NOMO-1 (cell line): ENCODE data around the gene ACTL10.
"Not testable (repeated sequence)": the region's sequence is repeated elsewhere in the genome, so short reads cannot be mapped to it uniquely, and the experiment has no call there.

ENCODE experiments used
- DNase-seq, 2 experiments: peaks; one replicate each; lab custom pipeline; 2025; ENCODE audit not compliant: unreplicated experiment in 2 of 2; lab: John Stamatoyannopoulos, UW

Gene ACTL10

DNA sequence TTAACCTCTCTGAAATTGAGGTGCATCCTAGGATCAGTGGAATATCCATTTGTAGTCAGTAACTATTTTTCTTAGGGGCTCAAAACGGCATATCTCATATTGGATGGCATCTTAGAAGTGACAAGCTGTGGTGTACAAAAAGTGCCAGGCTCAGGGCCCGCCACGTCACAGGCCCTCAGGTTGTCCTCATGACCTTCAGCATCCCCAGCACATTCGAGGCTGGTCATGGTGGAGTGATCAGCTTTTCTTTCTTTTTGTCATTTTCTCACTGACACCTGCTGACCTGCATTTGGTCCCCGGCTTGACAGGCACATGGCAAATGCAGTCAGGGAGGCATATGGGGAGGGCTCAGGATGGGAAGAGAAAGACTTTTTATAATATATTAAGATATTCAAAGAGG is 26.5 kb downstream of the ACTL10 start:
- no peak for DNase-seq

DNA sequence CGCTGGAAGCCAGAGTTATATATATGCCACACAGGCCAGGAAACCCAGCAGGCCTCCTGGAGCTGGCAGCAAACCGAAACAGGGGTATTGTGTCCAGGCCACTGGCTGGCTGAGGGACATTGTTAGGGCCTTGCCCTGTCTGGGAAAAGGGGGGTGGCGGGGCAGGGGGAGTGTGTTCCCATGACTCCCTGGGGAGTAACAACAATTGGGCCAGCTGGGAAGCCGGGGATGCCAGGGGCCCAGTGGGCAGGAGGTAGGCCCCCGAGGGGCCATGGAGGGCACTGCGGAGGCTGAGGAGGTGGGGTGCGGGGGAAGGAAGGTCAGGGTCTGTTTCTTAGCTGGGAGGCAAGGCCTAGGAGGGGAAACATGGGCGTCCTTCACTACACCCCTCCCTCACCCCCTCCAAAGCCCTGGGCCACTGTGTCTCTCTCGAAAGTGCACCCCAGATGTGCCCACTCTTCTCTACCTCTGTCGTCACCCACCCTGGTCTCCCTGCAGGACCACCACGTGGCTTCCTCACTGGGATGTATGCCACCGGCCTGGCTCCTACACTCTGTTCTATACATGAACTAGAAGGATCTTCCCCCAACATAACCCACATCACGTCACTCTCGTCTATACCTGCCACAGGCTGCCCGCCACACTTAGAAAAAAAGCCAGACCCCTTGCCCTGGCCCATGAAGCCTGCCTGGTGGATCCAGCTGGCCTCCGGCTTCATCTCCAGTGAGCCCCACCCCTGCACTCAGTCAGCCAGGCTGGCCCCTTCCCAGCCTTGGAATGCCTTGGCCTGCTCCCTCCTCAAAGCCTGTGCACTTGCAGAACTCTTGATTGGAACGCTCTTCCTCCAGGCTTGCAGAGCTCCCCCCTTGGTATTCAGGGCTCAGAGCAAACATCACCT is 27.2 kb downstream of the ACTL10 start:
- DNase-seq = no peak

DNA sequence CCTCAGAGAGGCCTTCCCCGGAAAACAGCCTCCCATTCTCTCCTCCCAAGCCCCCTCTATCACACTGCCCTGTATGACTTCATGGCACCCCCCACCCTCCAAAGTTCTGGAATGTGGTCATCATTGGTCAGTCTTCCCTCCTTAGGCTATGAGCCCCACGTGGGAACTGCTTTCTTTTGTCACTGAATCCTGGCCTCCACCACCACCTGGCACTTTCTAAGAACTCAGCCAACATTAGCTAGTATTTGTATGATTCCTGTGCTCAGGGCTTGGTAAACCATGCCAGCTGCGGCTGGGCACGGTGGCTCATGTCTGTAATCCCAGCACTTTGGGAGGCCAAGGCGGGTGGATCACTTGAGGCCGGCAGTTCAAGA is 27.9 kb downstream of the ACTL10 start:
- no peak for DNase-seq

DNA sequence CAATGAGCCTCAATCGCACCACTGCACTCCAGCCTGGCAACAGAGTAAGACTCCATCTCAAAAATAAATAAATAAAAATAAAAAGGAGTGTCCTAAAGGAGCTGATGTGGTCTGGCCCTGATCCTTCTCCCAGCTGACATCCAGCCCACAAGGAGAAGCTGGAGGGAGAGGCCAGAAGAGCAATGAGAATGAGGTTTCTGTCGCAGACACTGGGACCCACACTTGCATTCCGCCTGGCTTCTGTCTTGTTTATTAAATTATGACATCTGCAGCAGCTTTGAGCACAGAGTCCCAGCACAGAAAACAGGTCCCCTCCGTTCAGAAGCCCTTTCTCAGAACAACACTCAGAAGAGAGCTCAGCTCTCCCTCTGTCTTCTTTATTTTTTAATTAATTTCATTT is 29.7 kb downstream of the ACTL10 start:
- no peak for DNase-seq

DNA sequence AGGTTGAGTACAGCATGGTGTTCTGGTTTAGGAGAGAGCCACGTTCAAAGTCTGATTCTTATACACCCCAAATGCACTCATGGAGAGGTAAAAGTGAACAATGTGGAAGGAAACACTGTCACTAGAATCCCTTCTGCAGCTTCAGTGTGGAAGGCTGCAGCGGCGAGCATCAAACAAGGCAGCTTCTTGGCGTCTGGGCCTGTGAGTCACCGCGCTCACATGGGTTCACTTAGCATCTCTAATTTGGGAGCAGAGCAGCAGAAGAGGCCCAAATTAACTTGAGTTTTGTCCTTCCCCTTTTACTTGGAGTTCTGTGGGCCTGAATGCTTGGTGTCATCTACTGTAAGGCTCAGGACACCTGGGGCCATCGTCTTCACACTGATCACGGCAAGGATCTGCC is 30.4 kb downstream of the ACTL10 start:
- peak; percentile 55 to 66 for DNase-seq

DNA sequence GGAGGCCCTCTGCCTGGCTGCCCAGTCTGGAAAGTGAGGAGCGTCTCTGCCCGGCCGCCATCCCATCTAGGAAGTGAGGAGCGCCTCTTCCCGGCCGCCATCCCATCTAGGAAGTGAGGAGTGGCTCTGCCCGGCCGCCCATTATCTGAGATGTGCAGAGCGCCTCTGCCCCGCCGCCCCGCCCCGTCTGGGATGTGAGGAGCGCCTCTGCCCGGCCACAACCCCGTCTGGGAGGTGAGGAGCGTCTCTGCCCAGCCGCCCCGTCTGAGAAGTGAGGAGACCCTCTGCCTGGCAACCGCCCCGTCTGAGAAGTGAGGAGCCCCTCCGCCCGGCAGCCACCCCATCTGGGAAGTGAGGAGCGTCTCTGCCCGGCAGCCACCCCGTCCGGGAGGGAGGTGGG is 32.2 kb downstream of the ACTL10 start:
- not testable (repeated sequence) for DNase-seq

DNA sequence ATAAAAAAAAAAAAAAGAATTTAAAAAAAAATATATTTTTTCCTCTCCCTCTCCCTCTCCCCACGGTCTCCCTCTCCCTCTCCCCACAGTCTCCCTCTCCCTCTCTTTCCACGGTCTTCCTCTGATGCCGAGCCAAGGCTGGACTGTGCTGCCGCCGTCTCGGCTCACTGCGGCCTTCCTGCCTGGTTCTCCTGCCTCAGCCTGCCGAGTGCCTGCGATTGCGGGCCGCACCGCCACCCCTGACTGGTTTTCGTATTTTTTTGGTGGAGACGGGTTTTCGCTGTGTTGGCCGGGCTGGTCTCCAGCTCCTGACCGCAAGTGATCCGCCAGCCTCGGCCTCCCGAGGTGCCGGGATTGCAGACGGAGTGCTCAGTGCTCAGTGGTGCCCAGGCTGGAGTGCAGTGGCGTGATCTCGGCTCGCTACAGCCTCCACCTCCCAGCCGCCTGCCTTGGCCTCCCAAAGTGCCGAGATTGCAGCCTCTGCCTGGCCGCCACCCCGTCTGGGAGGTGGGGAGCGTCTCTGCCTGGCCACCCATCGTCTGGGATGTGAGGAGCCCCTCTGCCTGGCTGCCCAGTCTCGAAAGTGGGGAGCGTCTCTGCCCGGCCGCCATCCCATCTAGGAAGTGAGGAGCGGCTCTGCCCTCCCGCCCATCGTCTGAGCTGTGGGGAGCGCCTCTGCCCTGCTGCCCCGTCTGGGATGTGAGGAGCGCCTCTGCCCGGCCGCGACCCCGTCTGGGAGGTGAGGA is 34.1 kb downstream of the ACTL10 start:
- not testable (repeated sequence) for DNase-seq

DNA sequence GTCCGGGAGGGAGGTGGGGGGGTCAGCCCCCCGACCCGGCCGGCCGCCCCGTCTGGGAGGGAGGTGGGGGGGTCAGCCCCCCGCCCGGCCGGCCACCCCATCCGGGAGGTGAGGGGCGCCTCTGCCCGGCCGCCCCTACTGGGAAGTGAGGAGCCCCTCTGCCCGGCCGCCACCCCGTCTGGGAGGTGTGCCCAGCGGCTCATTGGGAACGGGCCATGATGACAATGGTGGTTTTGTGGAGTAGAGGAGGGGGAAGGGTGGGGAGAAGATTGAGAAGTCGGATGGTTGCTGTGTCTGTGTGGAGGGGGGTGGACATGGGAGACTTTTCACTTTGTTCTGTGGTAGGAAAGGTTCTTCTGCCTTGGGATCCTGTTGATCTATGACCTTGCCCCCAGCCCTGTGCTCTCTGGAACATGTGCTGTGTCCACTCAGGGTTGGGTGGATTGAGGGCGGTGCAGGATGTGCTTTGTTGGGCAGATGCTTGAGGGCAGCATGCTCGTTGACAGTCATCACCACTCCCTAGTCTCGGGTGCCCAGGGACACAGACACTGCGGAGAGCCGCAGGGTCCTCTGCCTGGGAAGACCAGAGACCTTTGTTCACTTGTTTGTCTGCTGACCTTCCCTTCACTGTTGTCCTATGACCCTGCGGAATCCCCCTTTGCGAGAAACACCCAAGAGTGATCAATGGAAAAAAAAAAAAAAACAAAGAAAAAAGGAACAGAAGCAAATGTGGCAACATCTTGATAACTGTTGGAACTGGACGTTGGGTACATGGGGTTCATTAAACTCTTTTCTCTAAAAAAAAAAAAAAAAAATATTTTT is 35.1 kb downstream of the ACTL10 start:
- DNase-seq = peak in 1 of 2 experiments; percentile 4

DNA sequence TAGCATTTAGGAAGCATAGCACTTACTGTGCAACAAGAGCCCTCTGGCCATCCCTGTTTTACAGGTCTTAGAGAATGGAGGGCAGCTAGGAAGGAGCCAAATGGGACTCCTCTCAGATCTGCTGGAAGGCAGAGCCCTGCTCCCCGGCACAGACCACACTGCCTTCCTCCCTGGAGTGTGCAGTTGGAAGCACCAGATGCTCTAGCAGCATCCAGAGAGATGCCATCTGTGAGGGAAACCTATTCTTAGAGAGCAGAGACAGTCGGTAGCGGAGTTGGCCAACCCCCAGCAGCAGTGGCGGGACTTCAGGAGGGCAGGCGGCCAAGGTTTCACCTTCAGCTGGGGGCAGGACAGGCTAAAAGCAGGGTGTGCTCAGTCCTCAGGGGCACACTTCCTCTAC is 36.1 kb downstream of the ACTL10 start:
- DNase-seq = no peak

DNA sequence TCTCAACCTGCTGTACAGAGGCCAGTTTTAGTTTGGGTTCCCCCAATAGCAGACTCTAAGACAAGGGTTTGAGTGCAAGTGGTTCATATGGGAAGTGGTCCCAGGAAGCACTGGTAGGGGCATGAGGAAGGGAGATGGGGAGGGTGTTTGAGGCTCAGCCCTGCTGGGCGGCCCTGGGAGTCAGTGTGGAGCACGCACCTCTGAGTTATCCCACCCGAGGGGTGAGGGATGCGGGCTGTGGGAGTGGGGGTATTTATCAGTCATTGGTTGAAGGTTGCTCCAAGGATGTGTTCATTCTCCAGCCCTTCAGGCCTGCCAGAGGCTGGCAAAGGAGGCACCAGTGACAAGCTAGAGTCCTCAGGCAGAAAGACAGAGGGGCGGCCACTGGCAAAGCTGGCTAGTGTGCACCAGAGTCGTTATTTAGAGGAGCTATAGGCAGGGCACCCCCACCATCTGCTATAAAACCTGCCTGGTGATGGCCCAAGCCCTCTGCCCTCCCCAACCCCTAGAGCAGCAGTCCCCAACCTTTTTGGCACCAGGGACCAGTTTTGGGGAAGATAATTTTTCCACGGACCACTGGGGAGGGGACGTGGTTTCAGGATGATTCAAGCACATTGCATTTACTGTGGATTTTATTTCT is 36.9 kb downstream of the ACTL10 start:
- DNase-seq = no peak

DNA sequence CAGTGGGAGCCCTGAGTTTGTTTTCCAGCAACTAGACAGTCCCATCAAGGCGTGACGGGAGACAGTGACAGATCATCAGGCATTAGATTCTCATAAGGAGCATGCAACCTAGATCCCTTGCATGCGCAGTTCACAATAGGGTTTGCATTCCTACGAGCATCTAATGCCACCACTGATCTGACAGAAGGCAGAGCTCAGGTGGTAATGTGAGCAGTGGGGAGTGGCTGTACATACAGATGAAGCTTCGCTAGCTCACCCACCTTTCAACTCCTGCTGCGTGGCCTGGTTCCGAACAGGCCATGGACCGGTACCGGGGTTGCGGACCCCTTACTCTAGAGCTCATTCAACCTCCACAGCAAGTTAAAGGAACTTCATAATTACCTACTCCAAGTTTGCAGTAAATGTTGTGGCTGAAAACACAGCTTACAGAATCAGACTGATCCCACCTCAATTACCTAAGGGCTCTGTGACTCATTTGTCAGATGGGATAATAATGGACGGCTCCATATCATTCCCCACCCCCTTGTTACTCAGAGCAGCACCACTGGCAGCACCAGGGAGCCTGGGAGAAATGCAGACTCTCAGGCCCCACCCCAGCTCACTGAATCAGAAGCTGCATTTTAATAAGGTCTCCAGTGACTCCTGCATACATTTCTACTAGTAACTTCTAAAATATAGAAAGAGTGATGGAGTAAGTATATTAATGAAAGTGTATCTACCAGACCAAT is 37.6 kb downstream of the ACTL10 start:
- DNase-seq = no peak

DNA sequence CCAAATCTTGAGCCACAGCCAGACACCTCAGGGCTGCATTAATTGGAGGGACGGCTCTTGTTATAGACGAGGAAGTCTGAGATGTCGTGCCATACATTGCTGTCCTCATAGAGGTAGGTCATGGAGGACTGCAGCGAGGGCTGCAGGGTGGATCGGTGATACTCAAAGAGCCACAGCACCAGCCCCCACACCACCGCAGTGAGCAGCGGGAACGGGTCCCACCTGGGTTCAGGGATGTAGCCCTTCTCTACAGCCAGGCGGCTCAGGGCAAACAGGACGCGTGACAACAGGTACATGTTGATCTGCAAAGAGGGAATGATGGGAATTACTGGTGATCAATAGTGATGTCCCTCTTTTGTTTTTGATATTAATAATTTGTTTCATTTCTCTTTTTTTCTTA is 40.9 kb downstream of the ACTL10 start:
- DNase-seq = no peak

DNA sequence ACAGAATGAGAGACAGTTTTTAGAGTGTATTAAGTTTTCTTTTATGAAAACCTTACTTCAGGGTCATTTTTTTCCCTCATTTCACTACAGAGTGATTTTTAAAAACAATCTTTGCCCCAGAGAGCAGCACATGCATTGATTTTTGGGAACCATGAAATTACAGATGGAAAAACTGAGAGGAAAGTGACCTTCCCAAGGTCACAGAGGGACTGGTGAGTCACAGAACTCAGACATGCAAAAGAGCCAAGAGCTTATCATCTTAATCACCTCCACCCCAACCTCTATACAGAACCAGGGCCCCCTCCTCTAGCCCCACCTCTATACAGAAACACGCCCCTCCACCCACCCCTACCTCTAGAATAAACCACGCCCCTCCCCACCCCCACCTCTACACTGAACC is 42.7 kb downstream of the ACTL10 start:
- no peak for DNase-seq

DNA sequence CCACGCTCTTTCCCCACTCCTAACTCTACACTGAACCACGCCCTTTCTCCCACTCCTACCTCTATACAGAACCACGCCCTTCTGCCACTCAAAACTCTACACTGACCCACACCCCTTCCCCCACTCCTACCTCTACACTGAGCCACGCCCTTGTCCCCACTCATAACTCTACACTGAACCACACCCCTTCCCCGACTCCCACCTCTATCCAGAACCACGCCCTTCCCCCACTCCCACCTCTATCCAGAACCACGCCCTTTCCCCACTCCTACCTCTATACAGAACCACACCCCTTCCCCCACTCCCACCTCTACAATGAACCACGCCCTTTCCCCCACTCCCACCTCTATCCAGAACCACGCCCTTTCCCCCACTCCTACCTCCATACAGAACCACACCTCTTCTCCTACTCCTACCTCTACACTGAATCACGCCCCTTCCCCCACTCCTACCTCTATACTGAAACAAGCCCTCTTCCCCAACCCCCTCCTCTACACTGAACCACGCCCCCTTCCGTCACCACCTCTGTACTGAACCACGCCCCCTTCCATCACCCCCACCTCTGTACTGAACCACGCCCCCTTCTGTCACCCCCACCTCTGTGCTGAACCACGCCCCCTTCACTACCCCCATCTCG is 43.3 kb downstream of the ACTL10 start:
- no peak for DNase-seq

DNA sequence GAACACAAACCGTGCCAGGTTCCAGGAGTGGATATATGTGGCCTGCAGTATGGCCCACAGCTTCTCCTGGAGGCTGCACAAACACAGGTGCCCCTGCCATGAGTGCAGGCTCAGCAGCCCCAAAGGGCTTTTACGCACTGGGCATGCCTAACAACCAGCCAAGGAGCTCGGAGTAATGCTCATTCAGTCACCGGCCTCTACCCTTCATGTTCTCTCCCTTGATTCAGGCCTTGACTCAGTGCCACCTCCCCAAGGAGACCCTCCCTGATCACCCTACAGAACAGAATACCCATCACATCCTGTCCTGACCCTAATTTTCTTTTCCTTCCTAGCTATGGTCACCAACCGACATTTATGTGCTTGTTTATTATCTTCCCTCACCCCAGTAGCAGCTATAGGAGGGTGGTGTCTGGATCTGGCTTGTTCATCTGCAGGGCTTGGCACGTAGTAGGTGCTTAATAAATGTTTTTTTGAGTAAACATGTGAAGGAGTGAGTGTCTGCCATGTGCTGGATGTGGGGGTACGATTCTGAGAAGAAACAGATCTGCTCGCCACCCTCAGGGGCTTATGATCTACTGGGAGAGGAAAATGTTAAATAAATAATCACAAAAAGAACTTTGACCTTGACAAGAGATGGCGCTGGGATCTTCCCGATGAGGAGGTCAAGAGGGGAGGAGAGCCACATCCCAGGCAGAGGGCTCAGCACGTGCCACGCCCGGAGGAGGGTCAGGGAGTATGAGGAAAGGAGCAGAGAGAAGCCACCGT is 44.1 kb downstream of the ACTL10 start:
- no peak for DNase-seq

DNA sequence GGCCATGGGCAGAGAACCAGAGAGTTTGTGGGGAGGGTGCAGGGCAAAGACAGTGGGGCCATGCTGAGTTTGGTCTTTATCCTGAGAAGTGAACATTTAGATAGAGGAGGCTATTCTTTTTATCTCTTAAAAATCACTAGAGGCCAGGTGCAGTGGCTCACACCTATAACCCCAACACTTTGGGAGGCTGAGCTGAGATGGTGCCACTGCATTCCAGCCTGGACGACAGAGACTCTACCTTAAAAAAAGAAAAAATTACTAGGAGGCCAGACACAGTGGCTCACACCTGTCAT is 44.6 kb downstream of the ACTL10 start:
- no peak for DNase-seq

DNA sequence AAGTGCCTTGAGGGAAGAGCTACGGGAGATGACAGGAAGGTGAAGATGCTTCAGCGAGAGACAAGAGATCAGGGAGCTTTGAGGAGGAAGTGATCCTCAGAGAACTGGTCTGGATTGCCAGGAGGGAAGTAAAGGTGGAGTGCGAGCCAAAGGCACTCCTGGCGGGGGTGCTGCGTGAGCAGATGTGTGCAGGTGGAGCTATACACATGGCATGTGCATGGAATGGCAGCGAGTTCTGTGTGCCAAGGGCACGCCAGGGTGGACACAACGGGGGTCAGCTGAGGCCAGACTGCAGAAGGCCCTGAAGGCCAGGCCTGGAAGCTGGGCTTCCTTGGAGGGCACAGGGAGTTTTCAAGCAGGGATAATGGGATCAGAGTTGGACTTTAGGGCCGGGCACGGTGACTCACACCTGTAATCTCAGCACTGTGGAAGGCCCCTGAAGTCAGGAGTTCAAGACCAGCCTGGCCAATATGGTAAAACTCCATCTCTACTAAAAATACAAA is 47.2 kb downstream of the ACTL10 start:
- no peak for DNase-seq

DNA sequence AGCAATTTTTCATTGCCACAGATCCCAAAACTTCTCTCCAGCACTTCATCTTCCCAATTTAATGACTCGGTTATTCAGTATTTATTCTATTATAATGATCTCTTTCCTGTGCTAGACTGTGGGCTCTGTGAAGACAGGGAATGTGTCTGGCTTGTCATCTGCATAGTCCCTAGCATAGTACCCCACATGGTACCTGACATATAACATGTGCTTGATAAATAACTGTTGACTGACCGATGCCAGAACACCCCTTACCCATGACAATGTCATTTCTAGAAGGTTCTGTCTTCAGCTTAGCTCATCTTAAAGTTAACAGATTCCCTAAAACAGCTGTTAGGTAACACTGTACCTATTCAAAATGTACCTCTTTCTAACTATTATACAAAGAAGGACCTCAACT is 49.8 kb downstream of the ACTL10 start:
- DNase-seq = no peak
